Stimulated activated CD4-positive, alpha-beta T cell treated with anti-CD3 and anti-CD28 coated beads, Interleukin-1b, Interleukin-23, amount 100 ng/mL, for 24 hours (primary cell): ENCODE measurements around the gene SKI.
"Not testable (repeated sequence)": the region's sequence is repeated elsewhere in the genome, so short reads cannot be mapped to it uniquely, and the experiment has no call there.

Experiments used
- DNase-seq, 4 experiments: peaks; one replicate each; pipeline ENCODE4 v3.0.0-alpha.2; 2020; ENCODE audit warnings: low read depth in 4 of 4, low spot score in 1 of 4

SKI gene

DNA sequence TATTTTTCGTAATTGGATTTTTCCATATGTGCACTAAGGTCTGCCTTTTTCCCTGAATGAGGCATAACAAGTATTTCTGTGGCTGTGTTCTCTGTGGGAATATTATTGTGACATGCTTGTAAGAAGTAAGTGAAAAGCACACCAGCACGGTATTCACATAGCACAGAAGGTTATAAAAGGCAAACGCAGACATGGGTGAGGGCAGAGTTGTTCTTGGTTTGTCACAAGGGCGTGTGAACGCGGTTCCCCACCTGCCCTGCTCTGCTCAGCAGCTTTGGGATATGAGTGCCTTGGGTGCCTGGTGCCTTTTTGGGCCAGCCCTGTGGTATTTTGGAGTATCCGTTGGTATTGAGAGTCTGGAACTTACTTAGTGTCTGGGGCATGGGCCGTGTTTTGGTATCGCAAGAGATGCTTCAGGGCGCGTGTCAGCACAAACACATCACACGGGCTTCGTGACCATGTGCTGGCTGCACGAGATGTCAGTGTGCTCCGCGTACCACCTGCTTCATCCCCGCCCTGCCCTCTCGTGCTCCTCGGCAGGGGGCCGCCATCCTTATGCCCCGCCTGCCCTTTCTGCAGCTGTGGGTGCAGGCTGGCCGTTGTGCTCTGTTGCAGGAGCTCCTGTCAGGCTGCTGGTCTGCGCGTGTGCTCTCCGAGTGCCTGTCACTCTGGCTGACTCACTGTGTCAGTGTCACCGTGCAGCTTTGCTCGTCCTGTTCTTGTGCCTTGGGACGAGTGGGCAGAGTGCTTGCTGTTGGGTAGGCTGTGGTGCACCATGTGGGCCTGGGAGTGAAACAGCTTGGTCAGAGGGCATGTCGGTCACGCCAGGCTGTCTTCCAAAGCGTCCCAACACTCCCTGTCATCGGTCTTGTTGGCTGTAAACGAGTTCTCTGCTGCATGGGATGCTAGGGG, 15.0 kb downstream of the SKI start:
- no peak for DNase-seq

DNA sequence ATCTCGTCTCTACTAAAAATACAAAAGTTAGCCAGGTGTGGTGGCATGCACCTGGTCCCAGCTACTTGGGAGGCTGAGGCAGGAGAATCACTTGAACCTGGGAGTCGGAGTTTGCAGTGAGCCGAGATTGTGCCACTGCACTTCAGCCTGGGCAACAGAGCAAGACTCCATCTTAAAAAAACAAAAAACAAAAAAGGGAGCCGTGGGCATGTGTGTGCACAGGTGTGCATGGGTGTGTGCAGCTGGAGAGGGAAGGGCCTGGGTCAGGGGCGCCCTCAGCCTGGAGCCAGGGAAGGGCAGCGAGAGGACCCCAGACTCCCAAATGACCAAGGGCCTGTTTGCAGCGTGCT, 18.9 kb downstream of the SKI start:
- DNase-seq, result not testable (repeated sequence)

DNA sequence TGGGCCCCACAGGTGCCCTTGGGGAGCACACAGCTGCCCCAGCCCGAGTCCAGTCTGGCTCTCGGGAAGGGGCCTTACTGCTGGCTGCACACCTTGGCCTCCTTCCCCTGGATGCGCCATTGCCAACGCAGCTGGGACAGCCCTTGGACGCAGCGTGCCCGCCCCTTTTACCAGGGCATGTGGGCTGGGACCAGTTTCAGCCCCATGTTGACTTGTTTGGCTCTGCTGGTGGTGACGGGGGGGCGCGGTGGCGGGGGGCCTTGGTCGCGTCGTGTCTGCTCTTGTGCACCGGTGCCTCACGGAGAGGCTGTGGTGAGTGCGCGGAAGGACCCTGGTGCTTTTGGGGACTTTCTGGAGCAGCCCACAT, 19.6 kb downstream of the SKI start:
- DNase-seq, result no peak

DNA sequence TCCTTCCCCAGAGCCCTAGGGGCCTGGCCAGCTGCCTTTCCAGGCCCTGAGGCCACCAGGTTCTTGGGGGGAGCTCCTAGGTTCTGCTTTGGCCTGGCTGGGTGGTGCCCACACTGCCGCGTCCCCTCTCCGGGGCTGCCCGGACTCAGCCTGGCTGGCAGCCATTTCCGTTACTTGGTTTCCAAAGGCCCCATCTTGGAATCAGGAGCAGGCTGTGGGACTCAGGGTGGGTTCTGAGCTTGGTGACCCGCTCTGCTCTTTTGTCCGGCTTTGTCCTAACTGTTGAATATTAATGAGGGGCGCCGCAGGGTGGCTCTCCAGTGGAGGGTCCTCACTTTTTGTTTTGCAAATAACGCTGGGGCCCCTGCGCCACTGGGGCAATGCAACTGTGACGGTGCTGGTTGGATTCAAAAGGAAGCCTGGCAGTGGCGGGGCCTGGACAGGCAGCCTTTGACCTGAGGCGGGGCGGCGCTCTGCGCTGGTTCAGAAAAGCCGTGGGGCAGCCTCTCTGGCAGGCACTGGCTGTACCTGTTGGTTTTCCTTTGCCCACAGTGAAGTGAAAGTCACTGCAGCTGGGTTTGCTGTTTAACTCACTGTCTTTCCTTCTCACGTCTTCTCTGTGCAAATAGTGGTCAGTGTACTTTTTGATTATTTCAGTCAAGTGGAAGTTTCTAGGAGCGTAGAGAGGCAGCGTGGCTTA, 20.2 kb downstream of the SKI start:
- DNase-seq, result no peak

DNA sequence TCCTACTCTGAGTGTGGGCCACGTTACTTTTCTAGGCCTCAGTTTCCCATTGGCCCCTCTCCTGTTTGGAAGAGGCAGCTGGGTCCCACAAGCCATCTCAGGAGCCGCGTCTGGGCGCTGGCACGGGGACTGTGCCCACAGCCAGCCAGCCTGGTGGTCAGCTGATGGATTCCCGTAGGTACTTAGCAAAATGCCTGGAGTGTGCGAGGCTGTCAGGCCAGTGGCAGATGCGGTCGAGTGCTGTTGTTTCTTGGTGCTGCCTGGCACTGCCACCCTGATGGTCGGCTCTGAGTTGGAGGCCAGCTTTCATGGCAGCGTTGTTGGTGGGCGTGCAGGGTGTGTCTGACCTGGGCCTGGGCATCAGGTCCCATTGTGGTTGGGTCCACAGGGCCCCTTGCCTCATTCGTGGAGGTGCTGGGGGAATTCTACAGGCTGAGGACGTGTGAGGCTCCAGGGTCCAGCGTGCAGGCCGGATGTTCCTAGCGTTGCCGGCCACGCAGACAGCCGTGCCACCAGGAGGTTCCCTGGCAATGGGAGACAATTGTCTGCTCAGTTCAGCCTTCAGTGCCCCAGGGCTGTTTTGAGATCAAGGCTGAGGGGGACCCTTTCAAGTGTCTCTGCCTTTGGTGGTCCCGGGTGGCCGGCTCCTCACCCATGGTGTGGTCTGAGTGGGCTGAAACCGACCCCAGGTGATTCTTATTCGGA, 20.9 kb downstream of the SKI start:
- DNase-seq, result no peak

DNA sequence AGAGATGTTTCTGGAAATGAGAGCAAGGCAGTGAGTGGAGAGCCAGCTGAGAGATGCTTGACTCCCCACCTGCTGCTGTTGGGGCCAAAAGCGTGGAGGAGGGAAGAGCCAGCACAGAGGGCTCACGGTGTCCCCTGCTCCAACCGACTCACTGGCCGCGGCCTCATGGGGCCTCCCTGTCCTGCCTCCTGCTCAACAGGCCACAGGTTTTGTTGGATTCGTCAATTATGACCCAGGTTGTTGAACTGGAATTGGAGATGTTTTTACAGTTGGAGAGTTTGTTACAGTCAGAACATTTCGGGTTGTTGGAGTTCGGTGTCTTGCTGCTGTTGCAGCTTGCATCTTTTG, 21.4 kb downstream of the SKI start:
- DNase-seq, result no peak

DNA sequence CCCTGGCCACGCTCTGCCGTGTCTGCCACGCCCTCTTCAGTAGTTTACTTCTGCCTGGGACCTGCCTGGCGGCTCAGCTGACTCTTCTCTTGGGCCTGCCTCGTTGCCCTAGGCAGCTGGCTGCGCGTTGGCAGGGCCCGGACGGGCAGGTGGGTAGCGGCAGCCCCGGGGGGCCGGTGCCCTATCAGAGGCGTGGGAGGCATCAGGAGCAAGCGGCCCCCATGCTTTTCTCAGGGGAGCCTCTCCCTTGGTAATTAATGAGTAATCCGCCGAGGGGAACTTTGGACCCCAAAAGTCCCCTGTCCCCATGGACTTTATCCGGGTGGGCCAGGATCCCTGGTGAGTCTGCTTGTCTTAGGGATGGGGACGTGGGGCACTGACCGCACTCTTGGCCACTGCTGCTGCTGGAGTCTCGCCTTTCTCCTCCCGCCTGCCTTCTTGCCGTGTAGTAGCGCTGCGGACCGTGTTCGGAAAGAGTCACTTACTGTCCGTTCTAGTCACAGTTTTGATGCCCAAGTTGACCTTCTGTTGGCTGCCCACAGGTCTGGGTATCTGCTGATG, 22.7 kb downstream of the SKI start:
- DNase-seq, result no peak

DNA sequence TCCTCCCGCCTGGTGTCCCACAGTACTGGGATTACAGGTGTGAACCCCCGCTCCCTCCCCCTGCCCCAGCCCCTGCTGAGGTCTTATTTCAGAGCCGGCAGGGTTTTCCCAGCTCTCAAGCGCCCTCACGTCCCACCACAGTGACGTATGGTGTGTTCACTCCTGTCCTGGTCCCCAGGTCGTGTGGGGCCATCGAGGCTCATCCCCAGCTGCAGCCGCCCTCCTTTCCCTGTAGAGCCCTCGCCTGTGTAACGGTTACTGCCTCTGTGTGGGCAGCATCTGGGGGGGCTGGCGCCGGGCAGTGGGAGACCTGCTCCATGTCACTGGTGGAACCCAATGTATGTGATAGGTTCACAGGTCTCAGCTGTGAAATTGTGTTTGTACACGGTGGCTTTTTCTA, 23.2 kb downstream of the SKI start:
- no peak for DNase-seq

DNA sequence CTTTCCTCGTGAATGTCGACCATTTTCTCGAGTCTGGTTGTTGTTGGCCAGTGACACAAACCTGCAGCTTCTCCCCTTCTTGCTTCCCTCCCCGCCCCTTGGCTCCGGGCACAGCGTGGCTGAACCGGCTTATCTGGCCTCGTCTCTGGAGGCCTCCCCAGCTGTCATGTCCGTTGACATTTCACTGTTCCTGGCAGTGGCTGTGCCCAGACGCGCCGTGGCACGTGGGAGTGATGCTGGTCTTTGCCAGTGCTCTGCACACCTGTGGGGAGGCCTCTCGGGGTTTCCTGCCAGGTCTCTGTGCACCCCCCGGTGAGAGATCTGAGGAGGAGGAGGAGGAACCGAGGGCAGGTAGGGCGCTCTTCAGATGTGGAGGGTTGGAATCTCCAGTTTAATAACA, 23.7 kb downstream of the SKI start:
- DNase-seq, result no peak

DNA sequence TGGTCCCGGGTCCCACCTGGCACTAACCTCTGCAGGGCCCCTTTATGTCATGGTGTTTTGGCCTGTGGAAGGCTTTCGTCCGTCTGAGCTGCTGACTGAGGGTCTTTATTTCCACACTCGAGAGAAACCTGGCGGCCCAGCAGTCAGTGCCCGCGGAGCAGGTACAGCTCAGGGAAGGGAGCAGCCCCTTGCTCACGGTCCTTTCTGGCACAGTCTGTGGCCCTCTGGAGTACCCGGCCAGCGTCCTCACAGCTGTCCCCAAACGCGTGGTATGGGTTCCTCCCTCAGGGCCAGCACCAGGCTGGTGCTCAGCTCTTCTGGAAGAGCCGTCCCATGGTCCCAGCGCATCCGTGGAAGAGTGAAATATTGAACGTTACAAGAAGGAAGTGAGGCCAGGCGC, 24.3 kb downstream of the SKI start:
- DNase-seq, result no peak

DNA sequence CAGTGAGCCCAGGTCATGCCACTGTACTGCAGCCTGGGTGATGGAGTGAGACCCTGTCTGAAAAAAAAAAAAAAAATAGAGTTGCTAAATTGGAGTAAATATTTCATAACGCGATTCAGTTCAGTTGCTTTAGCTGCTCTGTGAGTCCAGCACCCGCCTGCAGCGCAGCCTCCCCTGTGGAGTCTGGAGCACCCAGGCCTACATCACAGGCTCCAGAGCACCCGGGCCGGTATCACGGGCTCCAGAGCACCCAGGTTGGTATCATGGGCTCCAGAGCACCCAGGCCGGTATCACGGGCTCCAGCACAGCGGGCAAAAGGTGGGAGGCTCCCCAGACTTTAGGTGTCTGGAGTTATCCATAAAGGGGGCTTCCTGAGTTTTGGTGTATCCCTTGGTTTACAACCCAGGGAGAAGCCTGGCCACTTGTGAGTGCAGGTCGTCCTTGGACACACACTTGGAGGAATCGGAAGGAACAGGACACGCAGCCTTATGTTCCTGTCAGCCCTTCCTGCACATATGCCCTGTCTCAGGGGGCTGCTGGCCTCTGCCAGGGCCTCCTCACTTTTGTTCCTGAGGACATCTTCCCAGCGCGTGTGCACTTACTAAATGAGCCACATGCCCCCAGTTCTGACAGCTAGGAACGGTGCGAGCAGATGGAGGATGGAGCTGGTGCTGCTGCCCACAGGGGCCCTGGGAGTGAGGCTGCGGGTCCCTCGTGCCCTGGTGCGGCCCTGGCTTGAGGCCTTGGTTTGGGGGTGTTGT, 25.1 kb downstream of the SKI start:
- no peak for DNase-seq

DNA sequence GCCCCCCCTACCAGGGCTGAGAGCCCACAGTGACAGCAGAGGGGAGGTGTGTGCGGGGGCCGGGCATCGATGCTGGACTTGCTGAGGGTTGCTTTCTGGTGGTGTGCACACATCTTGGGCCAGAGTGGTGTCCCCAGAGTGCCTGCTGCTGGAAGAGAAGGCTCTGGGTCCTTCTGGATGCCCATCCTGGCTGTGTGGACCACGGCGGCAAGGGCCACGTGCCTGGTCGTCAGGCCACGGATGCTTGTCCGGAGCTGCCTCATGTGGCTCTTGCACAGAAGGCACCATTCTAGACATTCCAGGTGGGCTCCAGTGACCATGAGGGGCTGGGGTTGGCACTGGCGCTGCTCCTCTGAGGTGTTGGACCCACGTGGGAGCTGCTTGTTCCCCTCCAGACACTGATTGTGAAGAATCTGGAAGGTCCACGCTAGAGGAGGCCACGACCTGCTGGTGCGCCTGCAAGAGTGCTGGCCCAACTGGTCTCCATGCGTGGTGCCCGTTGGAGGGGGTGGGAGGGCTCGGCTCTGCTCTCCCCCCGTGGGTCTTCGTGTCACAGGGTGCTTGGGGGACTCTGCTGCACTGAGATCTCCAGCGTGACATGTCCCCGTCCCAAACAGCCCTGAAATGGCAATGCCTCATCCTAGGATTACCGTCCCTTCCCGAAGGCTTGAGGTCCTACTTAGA, 25.8 kb downstream of the SKI start:
- no peak for DNase-seq

DNA sequence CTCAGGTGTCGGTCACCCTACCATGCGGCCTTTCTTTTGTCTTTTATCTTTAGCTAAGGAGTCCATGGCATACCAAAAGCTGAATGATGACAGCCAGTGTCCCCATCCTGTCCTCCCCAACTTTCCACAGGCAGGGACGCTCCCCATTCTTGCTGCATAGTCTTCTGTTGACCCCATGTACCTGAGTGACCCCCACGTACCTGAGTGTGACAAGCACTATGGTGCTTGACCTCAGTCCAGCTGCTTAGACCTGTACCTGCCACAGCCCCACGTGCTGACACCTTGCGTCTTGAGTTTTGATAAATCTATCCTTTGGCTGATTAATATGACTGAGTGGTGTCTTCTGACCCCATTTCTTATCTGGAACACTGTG, 26.9 kb downstream of the SKI start:
- no peak for DNase-seq

DNA sequence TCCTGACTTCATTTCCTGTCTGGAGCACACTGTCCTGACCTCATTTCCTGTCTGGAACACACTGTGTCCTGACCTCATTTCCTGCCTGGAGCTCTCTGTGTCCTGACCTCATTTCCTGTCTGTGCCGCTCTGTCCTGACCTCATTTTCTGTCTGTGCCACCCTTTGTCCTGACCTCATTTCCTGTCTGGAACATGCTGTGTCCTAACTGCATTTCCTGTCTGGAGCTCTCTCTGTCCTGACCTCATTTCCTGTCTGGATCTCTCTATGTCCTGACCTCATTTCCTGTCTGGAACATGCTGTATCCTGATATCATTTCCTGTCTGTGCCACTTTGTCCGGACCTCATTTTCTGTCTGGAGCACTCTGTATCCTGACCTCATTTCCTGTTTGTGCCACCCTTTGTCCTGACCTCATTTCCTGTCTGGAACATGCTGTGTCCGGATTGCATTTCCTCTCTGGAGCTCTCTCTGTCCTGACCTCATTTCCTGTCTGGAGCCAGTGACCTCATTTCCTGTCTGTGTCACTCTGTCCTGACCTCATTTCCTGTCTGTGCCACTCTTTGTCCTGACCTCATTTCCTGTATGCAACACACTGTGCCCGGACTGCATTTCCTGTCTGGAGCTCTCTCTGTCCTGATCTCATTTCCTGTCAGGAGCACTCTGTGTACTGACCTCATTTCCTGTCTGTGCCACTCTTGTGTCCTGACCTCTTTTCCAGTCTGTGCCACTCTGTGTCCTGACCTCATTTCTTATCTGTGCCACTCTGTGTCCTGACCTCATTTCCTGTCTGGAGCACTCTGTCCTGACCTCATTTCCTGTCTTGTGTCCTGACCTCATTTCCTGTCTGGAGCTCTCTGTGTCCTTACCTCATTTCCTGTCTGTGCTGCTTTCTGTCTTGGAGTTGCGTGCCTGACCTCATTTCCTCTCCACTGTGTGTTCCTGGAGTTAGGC, 27.6 kb downstream of the SKI start:
- peak in 1 of 4 experiments; percentile 44 for DNase-seq

DNA sequence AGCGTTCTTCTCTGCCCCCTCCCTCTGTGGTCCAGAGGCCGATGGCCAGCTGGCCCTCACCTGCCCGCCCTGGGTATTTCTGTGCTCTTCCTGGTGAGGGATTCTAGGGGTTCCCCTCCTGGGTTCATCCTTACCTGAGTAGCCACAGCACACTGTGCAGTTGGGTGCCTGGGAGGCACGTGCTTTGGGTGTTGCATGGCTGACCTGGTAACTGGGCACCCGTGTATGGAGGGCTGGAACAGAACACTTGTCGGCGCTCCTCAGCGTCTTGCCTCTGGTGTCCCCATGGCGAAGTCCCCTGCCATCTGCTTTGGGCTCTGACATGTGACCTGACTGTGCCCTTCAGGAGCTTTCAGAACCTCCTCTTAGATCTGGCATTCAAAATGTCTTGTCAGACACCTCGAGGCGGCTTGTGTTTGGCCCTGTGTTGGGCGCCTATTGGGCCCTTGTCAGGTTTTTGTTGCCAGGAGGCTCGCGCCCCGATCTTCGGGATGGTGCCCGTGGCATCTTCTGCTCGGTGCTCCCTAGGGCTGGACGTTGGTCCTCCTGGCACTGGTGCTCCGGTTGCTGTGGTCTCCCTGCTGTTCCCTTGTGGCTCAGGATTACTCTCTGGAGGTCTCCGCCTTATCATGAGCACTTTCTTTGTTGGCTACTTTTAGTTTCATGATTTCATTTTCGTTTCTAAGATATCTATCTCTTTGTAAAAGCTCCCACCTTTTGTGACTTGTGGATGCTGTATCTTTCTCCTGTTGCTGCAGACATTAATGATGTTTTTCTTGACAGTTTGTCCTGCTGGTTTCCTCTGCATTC, 28.5 kb downstream of the SKI start:
- no peak for DNase-seq

DNA sequence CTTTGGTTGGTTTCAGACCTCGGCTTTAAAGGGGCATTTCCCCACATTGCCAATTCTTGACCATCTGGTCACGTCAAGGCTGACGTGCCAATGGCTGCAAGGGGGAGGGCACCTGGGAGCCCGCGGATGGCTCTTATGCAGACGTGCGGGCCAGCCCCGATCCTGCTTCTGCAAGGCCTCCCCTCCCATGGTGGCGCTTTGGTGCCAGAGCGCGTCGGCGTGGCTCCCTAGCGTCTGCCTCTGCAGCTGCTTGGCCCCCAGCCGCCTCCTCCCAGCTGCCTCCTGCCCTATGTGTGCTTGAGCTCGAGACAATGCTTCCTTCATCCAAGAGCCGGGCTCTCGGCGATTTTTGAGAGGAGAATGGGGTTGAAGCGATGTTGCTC, 29.1 kb downstream of the SKI start:
- DNase-seq, result no peak

DNA sequence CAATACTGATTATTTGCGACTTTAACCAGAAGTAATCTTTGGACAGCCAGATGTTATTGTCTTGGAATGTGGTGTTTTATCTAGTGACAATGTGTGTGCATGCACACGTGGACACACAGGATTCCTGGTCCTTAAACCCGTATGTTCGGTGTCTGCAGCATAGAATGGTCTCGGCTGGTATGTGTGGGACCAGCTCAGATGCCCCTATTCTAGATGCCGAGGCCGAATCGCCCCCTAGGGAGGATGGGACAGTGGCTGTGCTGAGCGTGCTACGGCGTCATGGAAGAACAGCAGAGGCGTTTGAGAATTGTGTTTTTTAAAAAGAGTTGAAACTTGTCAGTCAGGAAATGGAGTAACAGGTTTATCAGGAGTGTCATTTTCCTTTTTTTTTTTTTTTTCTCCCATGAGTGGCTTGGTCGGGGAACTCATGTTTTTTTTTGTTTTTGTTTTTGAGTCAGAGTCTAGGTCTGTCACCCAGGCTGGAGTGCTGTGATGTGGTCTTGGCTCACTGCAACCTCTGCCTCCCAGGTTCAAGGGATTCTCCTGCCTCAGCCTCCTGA, 30.1 kb downstream of the SKI start:
- no peak for DNase-seq

DNA sequence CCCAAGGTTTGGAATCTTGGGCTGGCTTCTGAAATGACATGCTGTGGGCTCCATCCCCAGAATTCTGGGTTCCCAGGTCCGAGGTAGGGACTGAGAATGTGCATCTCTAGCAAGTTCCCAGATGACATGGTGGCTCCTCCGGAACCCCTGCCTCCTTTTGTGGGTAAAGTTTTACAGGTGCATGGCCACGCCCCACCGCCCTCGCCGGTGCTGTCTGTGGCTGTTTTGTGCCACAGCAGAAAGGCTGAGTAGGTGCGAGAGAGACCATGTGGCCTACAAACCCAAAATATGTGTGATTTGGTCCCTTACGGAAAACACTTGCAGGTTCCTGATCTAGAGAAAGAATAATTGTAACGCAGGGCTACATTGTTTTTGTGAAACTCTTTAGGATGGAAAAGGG, 30.9 kb downstream of the SKI start:
- peak in 2 of 4 experiments; percentile 30 to 45 for DNase-seq
